Endothelial cell of umbilical vein (primary cell): ENCODE results near the gene SYT8. TPM values are rescaled to one million over a fixed set of nuclear protein-coding genes. Genes with fewer than 3 reads are reported as not detected.

Experiments
- BruUV-seq: library from RNA; stranded (reverse); fragments of 400-500 nt; replicated peaks from 2 replicates; lab custom pipeline; 2021; lab: Mats Ljungman, UMichigan
- CTCF ChIA-PET: fragments of 300-600, 350-600 bp; sonication (Branson Sonifier 250); formaldehyde crosslinking; loops from one replicate; lab custom pipeline; 2021; ENCODE audit warnings: antibody characterized with exemption, inconsistent platforms; lab: Charles Lee
- POLR2A ChIA-PET: fragments of 300-600, 350-600 bp; sonication (Branson Sonifier 250); formaldehyde crosslinking; loops from one replicate; lab custom pipeline; 2021; ENCODE audit warnings: antibody characterized with exemption, inconsistent platforms; lab: Charles Lee
- DNase-seq: peaks from one replicate; pipeline ENCODE4 v3.0.0-alpha.2; 2011; ENCODE audit warnings: low read depth, low spot score
- FAIRE-seq: peaks from 2 replicates; lab custom pipeline; 2011; peaks lifted over from hg19 to GRCh38; lab: Jason Lieb, UNC
- H2AFZ ChIP-seq: 2 replicates; pipeline ENCODE4 v1.6.0; 2012; ENCODE audit warnings: low read depth, low read length, control low read depth, inconsistent platforms
- H3K27ac ChIP-seq: 2 replicates; pipeline ENCODE4 v1.5.1; 2011; ENCODE audit warnings: low read depth, mild to moderate bottlenecking, control low read depth, low read length, moderate library complexity; ENCODE audit not compliant: insufficient read depth
- H3K27me3 ChIP-seq, 2 experiments: 2 replicates each; pipeline versions ENCODE4 v1.6.0 to v1.6.1; 2011; ENCODE audit warnings: low read length in 2 of 2, mixed read lengths in 1 of 2; ENCODE audit not compliant: control insufficient read depth in 2 of 2, insufficient read depth in 2 of 2
- H3K36me3 ChIP-seq, 2 experiments: 2 replicates in 1 of 2; 3 replicates in 1 of 2; pipeline ENCODE4 v1.5.1; 2011; ENCODE audit warnings: low read length in 2 of 2, mild to moderate bottlenecking in 1 of 2, moderate library complexity in 1 of 2; ENCODE audit not compliant: control insufficient read depth in 2 of 2, insufficient read depth in 2 of 2; ENCODE audit errors: extremely low read depth in 1 of 2
- H3K4me1 ChIP-seq: 3 replicates; pipeline ENCODE4 v1.5.1; 2011; ENCODE audit warnings: mild to moderate bottlenecking, low read length; ENCODE audit not compliant: control insufficient read depth, insufficient read depth; ENCODE audit errors: extremely low read depth
- H3K4me2 ChIP-seq: 2 replicates; pipeline ENCODE4 v1.6.1; 2011; ENCODE audit warnings: low read length, control low read depth, mixed read lengths; ENCODE audit not compliant: insufficient read depth
- H3K4me3 ChIP-seq, 3 experiments: fragments of 200-600 bp in 1 of 3; sonication (generic), shearing (Covaris generic) in 1 of 3; replicated peaks in 1 of 3; 2 replicates each; pipeline ENCODE4 v1.5.1; 2011 to 2016; ENCODE audit warnings: control low read depth in 3 of 3, low read length in 3 of 3, mild to moderate bottlenecking in 2 of 3, inconsistent platforms in 1 of 3, low read depth in 1 of 3, moderate library complexity in 1 of 3; ENCODE audit not compliant: insufficient read depth in 1 of 3
- H3K79me2 ChIP-seq: 2 replicates; pipeline ENCODE4 v1.6.0; 2012; ENCODE audit warnings: low read length, inconsistent platforms; ENCODE audit not compliant: control insufficient read depth, insufficient read depth
- H3K9ac ChIP-seq: replicated peaks from 2 replicates; pipeline ENCODE3; 2011; ENCODE audit warnings: low read length, control low read depth; ENCODE audit not compliant: insufficient read depth; ENCODE audit errors: extremely low read depth
- H3K9me1 ChIP-seq: replicated peaks from 3 replicates; pipeline ENCODE4 v1.6.0; 2011; ENCODE audit warnings: mild to moderate bottlenecking, low read length; ENCODE audit not compliant: control insufficient read depth, insufficient read depth; ENCODE audit errors: extremely low read depth
- H3K9me3 ChIP-seq: replicated peaks from 2 replicates; pipeline ENCODE4 v1.5.1; 2012; ENCODE audit warnings: low read length, inconsistent platforms; ENCODE audit not compliant: control insufficient read depth, insufficient read depth
- H4K20me1 ChIP-seq: replicated peaks from 2 replicates; pipeline ENCODE3; 2011; ENCODE audit warnings: mild to moderate bottlenecking, low read length; ENCODE audit not compliant: control insufficient read depth, insufficient read depth; ENCODE audit errors: extremely low read depth
- CTCF ChIP-seq, 2 donors: IDR thresholded peaks; 1 replicate in 1 of 2; 2 replicates in 1 of 2; pipeline ENCODE4 v1.5.1; 2011; ENCODE audit warnings: low read length in 2 of 2, mild to moderate bottlenecking in 2 of 2, moderate library complexity in 2 of 2, control low read depth in 1 of 2, inconsistent platforms in 1 of 2, low read depth in 1 of 2; ENCODE audit not compliant: insufficient read depth in 1 of 2; ENCODE audit errors: extremely low read depth in 1 of 2
- MYC ChIP-seq: IDR thresholded peaks from one replicate; pipeline ENCODE4 v1.6.1; 2011; ENCODE audit warnings: mild to moderate bottlenecking, low read depth, low read length
- POLR2AphosphoS5 ChIP-seq: IDR thresholded peaks from 2 replicates; pipeline ENCODE4 v1.6.1; 2012; ENCODE audit warnings: low read depth, mild to moderate bottlenecking, control low read depth, low read length, moderate library complexity; ENCODE audit not compliant: insufficient read depth
- dilution Hi-C: fragments of 300-500 bp; cut with MboI; formaldehyde crosslinking; loops from one replicate; pipeline ENCODE4 v1.15.0; 2019; ENCODE audit warnings: low sequenced_read_pairs; ENCODE audit not compliant: extremely low pct_ligation_motif_present
- intact Hi-C: fragments of 100-400 bp; cut with micrococcal nuclease; formaldehyde crosslinking; loops from one replicate; pipeline ENCODE4 v1.10.0; 2022
- polyA plus RNA-seq, 4 experiments: library from polyadenylated mRNA; depleted of rRNA in 3 of 4; stranded (reverse) in 3 of 4; unstranded in 1 of 4; fragments of >200 nt; gene quantifications; 2 replicates each; pipeline versions ENCODE4 v1.2.1 to v1.2.3, GENCODE V29; 2011 to 2012; ENCODE audit warnings: missing spikeins in 1 of 4
- total RNA-seq: library from RNA; stranded (reverse); gene quantifications from 2 replicates; pipeline ENCODE4 v1.2.3, GENCODE V29; 2021

Gene SYT8
- total and polyA plus RNA-seq, 2 donors (not counting 3 experiments of a cell fraction or from before 2014, with no cell fraction given): not detected

GRCh38 chr11:1854132-1854948 is 19.6 kb downstream of the SYT8 start:
- no peak overlapping the region for H3K27ac ChIP-seq
- H3K9ac ChIP-seq: no peak overlapping the region
- intact Hi-C loops (no loop called here), dilution Hi-C loops (no loop called here)
- H3K4me1 ChIP-seq: no peaks in the 10 kb centered on the region
- no peaks in the 10 kb centered on the region for H3K9me1 ChIP-seq
- no peak overlapping the region for H2AFZ ChIP-seq
- DNase-seq: no peak
- CTCF ChIA-PET: interaction anchor here (0.9 to 1.1 kb wide), 2 partner anchors 28 to 30 kb away, joined by 3 read pairs; no protein-coding TSS in a partner anchor
- no peaks in the 10 kb centered on the region for H3K27me3 ChIP-seq
- H3K79me2 ChIP-seq: no peaks in the 10 kb centered on the region
- H3K4me3 ChIP-seq: no peak overlapping the region
- FAIRE-seq: no peak
- POLR2A ChIA-PET: no interaction called here
- H3K4me2 ChIP-seq: no peak overlapping the region
- BruUV-seq: no TSS peak
- no peaks in the 10 kb centered on the region for H4K20me1 ChIP-seq
- TF ChIP-seq CTCF (IDR thresholded peaks at IDR 0.05; ENCODE audit: extremely low read depth in 1 of 2, insufficient read depth in 1 of 2, low read depth in 1 of 2, low read length in 2 of 2): no peak
- no peak for TF ChIP-seq MYC
- TF ChIP-seq POLR2AphosphoS5: no peak
- no peaks in the 10 kb centered on the region for H3K9me3 ChIP-seq
- H3K36me3 ChIP-seq: no peaks in the 10 kb centered on the region
